ENCODE results near the gene HSD17B11.
A peak's percentile ranks its signal among the peaks of the same experiment; 100 is the strongest.
"Not testable (repeated sequence)": the region's sequence is repeated elsewhere in the genome, so short reads cannot be mapped to it uniquely, and the experiment has no call there.

Gene HSD17B11

DNA sequence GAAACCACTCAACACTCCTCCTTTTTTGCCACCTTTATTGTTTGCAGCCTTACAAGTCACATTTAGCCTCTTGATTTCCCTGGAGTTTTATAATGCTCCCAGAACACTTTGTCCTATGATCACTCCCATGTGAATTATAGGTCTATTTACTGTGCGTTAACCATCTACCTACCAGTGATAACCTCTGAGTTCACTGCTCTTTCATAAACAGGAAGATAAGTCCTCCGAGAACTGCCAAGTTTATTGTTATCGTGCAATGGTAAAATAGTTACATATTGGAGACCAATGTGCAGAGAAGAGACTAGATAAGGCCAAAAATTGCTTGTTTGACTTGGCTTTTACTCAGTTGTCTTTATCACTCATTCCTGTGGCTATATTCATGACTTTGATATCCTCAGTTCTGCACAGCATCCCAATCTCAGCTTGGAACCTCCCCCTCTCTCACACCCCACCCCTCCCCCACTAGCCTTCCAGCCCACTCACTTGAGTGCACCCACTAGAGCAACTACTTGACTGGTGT is 18.5 kb upstream of the HSD17B11 start:
- Histone ChIP-seq H3K36me3 (ENCODE audit: insufficient read depth, low read length) (no peaks in the 10 kb centered on the region), H2AFZ (ENCODE audit: low read length) (no peak overlapping the region), H3K4me3 (ENCODE audit: low read length, poor library complexity, severe bottlenecking) (no peak overlapping the region), H4K20me1 (ENCODE audit: insufficient read depth, low read length, poor library complexity, severe bottlenecking) (no peaks in the 10 kb centered on the region), H3K9me3 (ENCODE audit: insufficient read depth, low read depth, low read length) (no peaks in the 10 kb centered on the region), H3K9ac (ENCODE audit: low read depth, low read length, poor library complexity, severe bottlenecking) (no peak overlapping the region), H3K9me2 (replicated peaks; ENCODE audit: low read depth, low read length) (no peaks in the 10 kb centered on the region), H3K79me2 (ENCODE audit: insufficient read depth, low read length) (no peaks in the 10 kb centered on the region), H3K27me3 (ENCODE audit: insufficient read depth, low read length, poor library complexity, severe bottlenecking) (no peaks in the 10 kb centered on the region), H3K4me2 (ENCODE audit: low read depth, low read length, poor library complexity, severe bottlenecking) (no peak overlapping the region), H3F3A (ENCODE audit: low read depth) (no peaks in the 10 kb centered on the region), H3K4me1 (ENCODE audit: insufficient read depth, low read length, poor library complexity, severe bottlenecking) (no peaks in the 10 kb centered on the region)
- TF ChIP-seq EZH2phosphoT487 (IDR thresholded peaks at IDR 0.05; ENCODE audit: borderline replicate concordance), result no peak
- TF ChIP-seq CTCF (conservative IDR thresholded peaks at IDR 0.05; ENCODE audit: low read length), result no peak

- H3K4me1 ChIP-seq (ENCODE audit: insufficient read depth, low read length, poor library complexity, severe bottlenecking); H3K9me2 ChIP-seq (replicated peaks; ENCODE audit: low read depth, low read length); H3K9me3 ChIP-seq (ENCODE audit: insufficient read depth, low read depth, low read length); H3K79me2 ChIP-seq (ENCODE audit: insufficient read depth, low read length); H4K20me1 ChIP-seq (ENCODE audit: insufficient read depth, low read length, poor library complexity, severe bottlenecking); H3K9ac ChIP-seq (ENCODE audit: low read depth, low read length, poor library complexity, severe bottlenecking); H3K36me3 ChIP-seq (ENCODE audit: insufficient read depth, low read length); H3K4me2 ChIP-seq (ENCODE audit: low read depth, low read length, poor library complexity, severe bottlenecking); H3F3A ChIP-seq (ENCODE audit: low read depth); H3K27me3 ChIP-seq (ENCODE audit: insufficient read depth, low read length, poor library complexity, severe bottlenecking); H3K4me3 ChIP-seq (ENCODE audit: low read length, poor library complexity, severe bottlenecking): not testable (repeated sequence)
- H2AFZ ChIP-seq (ENCODE audit: low read length), result peak overlapping the region; percentile 66; the same call in 1 of the 2 replicates
These were observed 15.9 kb upstream of the HSD17B11 start for GRCh38 chr4:87406902-87407301.

- Histone ChIP-seq H4K20me1 (ENCODE audit: insufficient read depth, low read length, poor library complexity, severe bottlenecking) (no peaks in the 10 kb centered on the region), H3K9me3 (ENCODE audit: insufficient read depth, low read depth, low read length) (no peaks in the 10 kb centered on the region), H3K9me2 (replicated peaks; ENCODE audit: low read depth, low read length) (no peaks in the 10 kb centered on the region), H3K4me1 (ENCODE audit: insufficient read depth, low read length, poor library complexity, severe bottlenecking) (no peaks in the 10 kb centered on the region), H3K9ac (ENCODE audit: low read depth, low read length, poor library complexity, severe bottlenecking) (no peak overlapping the region), H3K27me3 (ENCODE audit: insufficient read depth, low read length, poor library complexity, severe bottlenecking) (no peaks in the 10 kb centered on the region), H3K4me3 (ENCODE audit: low read length, poor library complexity, severe bottlenecking) (no peak overlapping the region), H3K79me2 (ENCODE audit: insufficient read depth, low read length) (no peaks in the 10 kb centered on the region), H3K4me2 (ENCODE audit: low read depth, low read length, poor library complexity, severe bottlenecking) (no peak overlapping the region), H2AFZ (ENCODE audit: low read length) (peak overlapping the region; percentile 66; the same call in 1 of the 2 replicates), H3K36me3 (ENCODE audit: insufficient read depth, low read length) (no peaks in the 10 kb centered on the region), H3F3A (ENCODE audit: low read depth) (no peaks in the 10 kb centered on the region)
- TF ChIP-seq EZH2phosphoT487 (IDR thresholded peaks at IDR 0.05; ENCODE audit: borderline replicate concordance) (no peak), CTCF (conservative IDR thresholded peaks at IDR 0.05; ENCODE audit: low read length) (no peak)
These were observed 15.5 kb upstream of the HSD17B11 start for GRCh38 chr4:87406462-87406861.

GRCh38 chr4:87405211-87405820 is 14.3 kb upstream of the HSD17B11 start:
- Histone ChIP-seq H2AFZ (ENCODE audit: low read length) (no peak overlapping the region), H3F3A (ENCODE audit: low read depth) (no peaks in the 10 kb centered on the region), H4K20me1 (ENCODE audit: insufficient read depth, low read length, poor library complexity, severe bottlenecking) (no peaks in the 10 kb centered on the region), H3K9me3 (ENCODE audit: insufficient read depth, low read depth, low read length) (no peaks in the 10 kb centered on the region), H3K79me2 (ENCODE audit: insufficient read depth, low read length) (no peaks in the 10 kb centered on the region), H3K9ac (ENCODE audit: low read depth, low read length, poor library complexity, severe bottlenecking) (no peak overlapping the region), H3K4me1 (ENCODE audit: insufficient read depth, low read length, poor library complexity, severe bottlenecking) (no peaks in the 10 kb centered on the region), H3K4me3 (ENCODE audit: low read length, poor library complexity, severe bottlenecking) (no peak overlapping the region), H3K36me3 (ENCODE audit: insufficient read depth, low read length) (no peaks in the 10 kb centered on the region), H3K9me2 (replicated peaks; ENCODE audit: low read depth, low read length) (no peaks in the 10 kb centered on the region), H3K27me3 (ENCODE audit: insufficient read depth, low read length, poor library complexity, severe bottlenecking) (no peaks in the 10 kb centered on the region), H3K4me2 (ENCODE audit: low read depth, low read length, poor library complexity, severe bottlenecking) (no peak overlapping the region)
- TF ChIP-seq EZH2phosphoT487 (IDR thresholded peaks at IDR 0.05; ENCODE audit: borderline replicate concordance) (no peak), CTCF (conservative IDR thresholded peaks at IDR 0.05; ENCODE audit: low read length) (no peak)

GRCh38 chr4:87403732-87404131 is 12.7 kb upstream of the HSD17B11 start:
- not testable (repeated sequence) for H3K4me3 ChIP-seq (ENCODE audit: low read length, poor library complexity, severe bottlenecking)

More at GRCh38 chr4:87403732-87404131, 12.7 kb upstream of the HSD17B11 start:
- not testable (repeated sequence) for H3K9me2 ChIP-seq (replicated peaks; ENCODE audit: low read depth, low read length); H3F3A ChIP-seq (ENCODE audit: low read depth); H3K36me3 ChIP-seq (ENCODE audit: insufficient read depth, low read length); H3K4me1 ChIP-seq (ENCODE audit: insufficient read depth, low read length, poor library complexity, severe bottlenecking); H3K9me3 ChIP-seq (ENCODE audit: insufficient read depth, low read depth, low read length); H3K27me3 ChIP-seq (ENCODE audit: insufficient read depth, low read length, poor library complexity, severe bottlenecking); H2AFZ ChIP-seq (ENCODE audit: low read length); H3K9ac ChIP-seq (ENCODE audit: low read depth, low read length, poor library complexity, severe bottlenecking); H3K79me2 ChIP-seq (ENCODE audit: insufficient read depth, low read length); H3K4me2 ChIP-seq (ENCODE audit: low read depth, low read length, poor library complexity, severe bottlenecking); H4K20me1 ChIP-seq (ENCODE audit: insufficient read depth, low read length, poor library complexity, severe bottlenecking)

Data from Loucy (cell line).